Neural cell (in vitro differentiated cells): Measurements from ENCODE around the gene C1S. TPM values are rescaled to one million over a fixed set of nuclear protein-coding genes. Genes with fewer than 3 reads are reported as not detected.

ENCODE experiments used
- H2AFZ ChIP-seq: fragments of 200-600, 300-800 bp; sonication (generic), shearing (Covaris generic); 2 replicates; pipeline ENCODE4 v1.6.0; 2014; ENCODE audit warnings: low read depth, mild to moderate bottlenecking, antibody characterized with exemption, low read length, moderate library complexity
- H3F3A ChIP-seq: fragments of 200-600 bp; shearing (Covaris generic); 2 replicates; pipeline ENCODE4 v1.6.1; 2016; ENCODE audit warnings: mild to moderate bottlenecking, moderate library complexity, mixed read lengths, antibody characterized with exemption, low read length; ENCODE audit not compliant: insufficient read depth, poor library complexity, severe bottlenecking
- H3K27ac ChIP-seq: fragments of 200-600, 300-800 bp; sonication (generic), shearing (Covaris generic); 2 replicates; pipeline ENCODE4 v1.5.1; 2014; ENCODE audit warnings: mild to moderate bottlenecking, low read length, moderate library complexity
- H3K27me3 ChIP-seq: fragments of 300-800, 200-600 bp; sonication (generic), shearing (Covaris generic); 2 replicates; pipeline ENCODE4 v1.6.0; 2014; ENCODE audit warnings: mild to moderate bottlenecking, low read depth, low read length, moderate library complexity; ENCODE audit not compliant: insufficient read depth
- H3K36me3 ChIP-seq: fragments of 300-800, 200-600 bp; sonication (generic), shearing (Covaris generic); 2 replicates; pipeline ENCODE4 v1.5.1; 2014; ENCODE audit warnings: mild to moderate bottlenecking, antibody characterized with exemption, low read length, moderate library complexity; ENCODE audit not compliant: insufficient read depth
- H3K4me2 ChIP-seq: fragments of 300-800, 200-600 bp; sonication (generic), shearing (Covaris generic); 2 replicates; pipeline ENCODE4 v1.6.0; 2014; ENCODE audit warnings: mild to moderate bottlenecking, low read length
- H3K4me3 ChIP-seq: fragments of 300-800, 200-600 bp; sonication (generic), shearing (Covaris generic); 2 replicates; pipeline ENCODE4 v1.5.1; 2014; ENCODE audit warnings: mild to moderate bottlenecking, low read length, moderate library complexity
- H3K79me2 ChIP-seq: fragments of 200-600 bp; shearing (Covaris generic); replicated peaks from 2 replicates; pipeline ENCODE4 v1.6.0; 2014; ENCODE audit warnings: mild to moderate bottlenecking, low read length, moderate library complexity; ENCODE audit not compliant: insufficient read depth
- H3K9ac ChIP-seq: fragments of 300-800, 200-600 bp; sonication (generic), shearing (Covaris generic); 2 replicates; pipeline ENCODE4 v1.6.1; 2016; ENCODE audit warnings: mild to moderate bottlenecking, low read length, mixed read lengths
- H3K9me2 ChIP-seq: fragments of 200-600 bp; shearing (Covaris generic); 2 replicates; pipeline ENCODE4 v1.6.1; 2016; ENCODE audit warnings: mild to moderate bottlenecking, low read length, mixed read lengths; ENCODE audit not compliant: insufficient read depth
- H3K9me3 ChIP-seq: fragments of 200-600, 300-800 bp; sonication (generic), shearing (Covaris generic); 2 replicates; pipeline ENCODE4 v1.6.1; 2016; ENCODE audit warnings: mild to moderate bottlenecking, mixed run types, low read length, moderate library complexity, mixed read lengths
- H4K20me1 ChIP-seq: fragments of 200-600 bp; shearing (Covaris generic); 2 replicates; pipeline ENCODE4 v1.6.1; 2016; ENCODE audit warnings: mild to moderate bottlenecking, mixed run types; ENCODE audit not compliant: insufficient read depth
- CTCF ChIP-seq: fragments of 450-650 bp; IDR thresholded peaks from 2 replicates; pipeline ENCODE4 v1.5.1; 2014; ENCODE audit warnings: antibody characterized with exemption, mild to moderate bottlenecking, moderate library complexity; ENCODE audit not compliant: poor library complexity, severe bottlenecking
- EP300 ChIP-seq: fragments of 450-650 bp; conservative IDR thresholded peaks from 2 replicates; pipeline ENCODE4 v1.6.1; 2014; ENCODE audit warnings: antibody characterized with exemption, mild to moderate bottlenecking, moderate library complexity; ENCODE audit not compliant: poor library complexity, severe bottlenecking
- EZH2 ChIP-seq: fragments of 200-600, 300-800 bp; shearing (Covaris generic), sonication (generic); IDR thresholded peaks from 2 replicates; pipeline ENCODE4 v1.6.1; 2014; ENCODE audit warnings: antibody characterized with exemption, low read length, borderline replicate concordance, mild to moderate bottlenecking; ENCODE audit not compliant: insufficient read depth, poor library complexity, severe bottlenecking
- MXI1 ChIP-seq: fragments of 450-650 bp; conservative IDR thresholded peaks from 2 replicates; pipeline ENCODE4 v1.6.1; 2014; ENCODE audit warnings: antibody characterized with exemption, mild to moderate bottlenecking; ENCODE audit not compliant: poor library complexity, severe bottlenecking
- POLR2AphosphoS5 ChIP-seq: IDR thresholded peaks from 2 replicates; pipeline ENCODE4 v1.6.1; 2012
- RAD21 ChIP-seq: fragments of 450-650 bp; conservative IDR thresholded peaks from 2 replicates; pipeline ENCODE4 v1.6.1; 2014; ENCODE audit warnings: antibody characterized with exemption, mild to moderate bottlenecking, moderate library complexity
- REST ChIP-seq: IDR thresholded peaks from 2 replicates; pipeline ENCODE4 v1.6.1; 2012; ENCODE audit warnings: borderline replicate concordance
- SMC3 ChIP-seq: fragments of 450-650 bp; conservative IDR thresholded peaks from 2 replicates; pipeline ENCODE4 v1.6.1; 2014; ENCODE audit warnings: antibody characterized with exemption, mild to moderate bottlenecking, moderate library complexity; ENCODE audit not compliant: poor library complexity
- TAF1 ChIP-seq: IDR thresholded peaks from 2 replicates; pipeline ENCODE4 v1.6.1; 2012; ENCODE audit warnings: low read depth
- polyA plus RNA-seq: library from polyadenylated mRNA; depleted of rRNA; stranded (reverse); fragments of >200 nt; gene quantifications from 2 replicates; pipeline ENCODE4 v1.2.3, GENCODE V29; 2014

Gene C1S
- polyA plus RNA-seq, 1 donor from 2014 or later: 4.9 TPM

- H3K4me3 ChIP-seq: no peak overlapping the region
- H4K20me1 ChIP-seq: no peaks in the 10 kb centered on the region
- no peaks in the 10 kb centered on the region for H3K79me2 ChIP-seq
- H3K9ac ChIP-seq: no peak overlapping the region
- no peaks in the 10 kb centered on the region for H3K9me3 ChIP-seq
- H3F3A ChIP-seq: no peaks in the 10 kb centered on the region
- H3K27ac ChIP-seq: no peak overlapping the region
- H3K4me2 ChIP-seq: no peak overlapping the region
- H2AFZ ChIP-seq: no peak overlapping the region
- no peaks in the 10 kb centered on the region for H3K36me3 ChIP-seq
- no peaks in the 10 kb centered on the region for H3K9me2 ChIP-seq
- no peaks in the 10 kb centered on the region for H3K27me3 ChIP-seq
- no peak for TF ChIP-seq EZH2
- no peak for TF ChIP-seq RAD21
- no peak for TF ChIP-seq POLR2AphosphoS5
- no peak for TF ChIP-seq REST
- TF ChIP-seq SMC3: no peak
- TF ChIP-seq CTCF: no peak
Measured at GRCh38 chr12:7059780-7060179, 738 bp upstream of the C1S start.

- TF ChIP-seq REST (no peak), TAF1 (no peak), SMC3 (no peak), MXI1 (no peak), CTCF (no peak), RAD21 (no peak), POLR2AphosphoS5 (no peak), EZH2 (no peak), EP300 (no peak)
- Histone ChIP-seq H3K9me3 (no peaks in the 10 kb centered on the region), H3K79me2 (no peaks in the 10 kb centered on the region), H3K27ac (no peak overlapping the region), H3K27me3 (no peaks in the 10 kb centered on the region), H3K36me3 (no peaks in the 10 kb centered on the region), H3K9me2 (no peaks in the 10 kb centered on the region), H2AFZ (no peak overlapping the region), H3K4me2 (no peak overlapping the region), H3K4me3 (no peak overlapping the region), H4K20me1 (no peaks in the 10 kb centered on the region), H3F3A (no peaks in the 10 kb centered on the region), H3K9ac (no peak overlapping the region)
Measured at GRCh38 chr12:7061138-7061537, 620 bp downstream of the C1S start.
